Smooth muscle cell of the brain vasculature (primary cell): ENCODE measurements around the gene ITIH4.

Experiments used
- DNase-seq: peaks from one replicate; pipeline ENCODE4 v3.0.0-alpha.2; 2012; ENCODE audit warnings: low read depth, low spot score

ITIH4 gene

DNA sequence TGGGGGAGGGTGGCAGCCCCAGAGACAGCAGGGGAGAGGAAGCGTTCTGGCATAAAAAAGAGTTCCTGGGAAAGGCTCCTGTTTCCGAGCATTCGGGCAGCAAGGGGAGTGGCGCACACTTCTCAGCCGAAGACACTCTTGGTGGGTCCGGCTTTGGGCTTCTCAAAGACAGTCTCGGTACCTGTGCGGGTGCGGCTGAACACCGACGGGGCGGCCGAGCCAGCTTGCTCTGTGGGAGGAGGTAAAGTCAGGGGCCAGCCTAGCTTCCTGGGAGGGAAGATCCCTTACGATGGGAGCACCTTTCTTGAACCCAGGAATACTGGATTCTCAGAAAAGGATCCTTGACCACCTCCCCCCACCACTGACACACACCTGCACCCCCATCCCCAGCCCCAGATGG lies 2.7 kb upstream of the ITIH4 start:
- no peak for DNase-seq

GRCh38 chr3:52831500-52832301 lies 1.2 kb upstream of the ITIH4 start:
- DNase-seq = peak; percentile 56

DNA sequence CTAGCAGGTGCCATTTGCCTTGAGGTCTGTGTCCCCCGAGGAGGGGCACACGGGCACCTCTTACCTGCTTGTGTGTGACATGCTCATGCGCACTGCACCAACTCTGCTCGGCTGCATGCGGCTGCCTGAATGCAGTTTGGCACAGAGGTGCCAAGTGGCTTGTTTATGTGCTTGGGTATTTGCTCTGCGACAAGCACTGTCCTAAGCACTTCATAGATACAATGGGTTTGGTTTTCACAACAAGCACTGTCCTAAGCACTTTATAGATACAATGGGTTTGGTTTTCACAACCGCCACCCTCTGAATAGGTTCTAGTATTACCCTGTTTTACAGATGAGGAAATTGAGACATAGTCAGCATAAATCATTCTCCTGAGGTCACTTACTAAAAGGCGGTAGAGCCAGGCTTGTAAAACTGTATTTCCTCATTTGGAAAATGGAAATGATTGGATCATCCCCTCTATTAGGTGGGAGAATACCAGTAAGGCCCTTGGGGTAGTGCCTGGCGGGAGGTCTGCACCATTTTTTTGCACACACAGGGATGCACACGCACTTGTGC lies 487 bp downstream of the ITIH4 start:
- no peak for DNase-seq

DNA sequence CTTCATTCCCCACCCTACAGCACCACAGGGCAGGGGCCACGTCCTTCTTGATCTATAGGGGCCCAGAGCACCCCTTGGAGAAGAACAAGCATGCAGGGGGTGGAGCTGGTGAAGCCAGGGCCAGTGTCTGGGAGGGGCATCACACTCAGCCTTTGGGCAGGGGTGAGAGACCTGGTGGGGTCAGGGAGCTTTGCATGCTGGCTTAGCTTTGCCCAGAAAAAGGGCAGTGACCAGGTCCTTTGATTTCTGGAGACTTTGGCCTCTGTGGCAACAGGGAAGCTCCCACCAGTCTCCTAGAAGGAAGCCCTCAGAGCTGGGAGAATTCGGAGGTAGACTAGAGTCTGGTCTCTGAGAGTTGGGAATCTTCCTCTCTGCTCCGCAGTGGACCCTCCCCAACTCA lies 990 bp downstream of the ITIH4 start:
- DNase-seq = no peak

GRCh38 chr3:52827866-52828376 lies 2.6 kb downstream of the ITIH4 start:
- DNase-seq = no peak

GRCh38 chr3:52827441-52827840 lies 3.0 kb downstream of the ITIH4 start:
- no peak for DNase-seq

DNA sequence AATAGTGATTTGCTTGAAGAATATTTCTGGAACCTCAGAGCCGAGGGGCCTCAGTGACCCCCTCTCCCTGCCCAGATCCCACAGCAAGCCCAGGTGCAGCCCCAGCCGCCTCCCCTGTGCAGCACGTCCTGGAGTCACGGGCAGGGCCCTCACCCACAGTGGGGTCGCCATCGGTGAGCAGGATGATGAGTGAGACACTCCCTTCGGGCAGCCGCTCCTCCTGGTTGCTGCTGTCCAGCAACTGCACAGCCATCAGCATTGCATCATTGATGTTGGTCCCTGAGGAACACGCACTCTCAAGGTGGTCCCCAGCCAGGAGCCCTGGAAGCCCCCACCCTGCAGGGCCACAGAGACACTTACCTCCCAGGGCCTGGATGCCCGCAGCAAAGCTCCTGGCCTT lies 6.4 kb downstream of the ITIH4 start:
- DNase-seq = no peak

GRCh38 chr3:52822363-52822762 lies 8.1 kb downstream of the ITIH4 start:
- DNase-seq = no peak

- no peak for DNase-seq
Measured at GRCh38 chr3:52820736-52821135, 9.7 kb downstream of the ITIH4 start.

GRCh38 chr3:52819936-52820335 lies 10.5 kb downstream of the ITIH4 start:
- no peak for DNase-seq

- DNase-seq = no peak
Measured at GRCh38 chr3:52817860-52818259, 12.6 kb downstream of the ITIH4 start.

- DNase-seq = no peak
Measured at GRCh38 chr3:52817221-52817620, 13.3 kb downstream of the ITIH4 start.

- no peak for DNase-seq
Measured at GRCh38 chr3:52816654-52817053, 13.8 kb downstream of the ITIH4 start.

- DNase-seq = no peak
Measured at GRCh38 chr3:52816199-52816598, 14.3 kb downstream of the ITIH4 start.

- DNase-seq = no peak
Measured at GRCh38 chr3:52813810-52814209, 16.7 kb downstream of the ITIH4 start.

- no peak for DNase-seq
Measured at GRCh38 chr3:52811452-52812011, 18.9 kb downstream of the ITIH4 start.

DNA sequence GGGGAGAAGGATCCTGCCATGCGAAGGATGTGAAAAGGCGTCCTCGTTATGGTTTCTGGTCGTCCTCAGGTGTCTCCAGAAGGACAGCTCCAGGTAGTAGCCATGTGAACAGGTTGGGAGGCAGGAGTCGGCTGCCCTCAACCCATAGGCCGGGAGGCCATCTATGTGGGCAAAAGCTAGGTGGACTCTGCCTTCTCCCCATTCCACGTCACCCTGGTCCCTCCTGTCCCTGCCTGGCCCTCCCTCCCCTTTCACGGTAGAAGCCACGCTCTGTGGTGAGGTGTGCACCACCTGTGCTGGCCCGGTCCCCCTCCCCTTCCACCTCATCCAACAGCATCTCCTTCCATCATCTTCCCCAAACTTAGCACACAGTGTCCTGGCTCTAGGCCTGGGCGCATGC lies 19.5 kb downstream of the ITIH4 start:
- no peak for DNase-seq

DNA sequence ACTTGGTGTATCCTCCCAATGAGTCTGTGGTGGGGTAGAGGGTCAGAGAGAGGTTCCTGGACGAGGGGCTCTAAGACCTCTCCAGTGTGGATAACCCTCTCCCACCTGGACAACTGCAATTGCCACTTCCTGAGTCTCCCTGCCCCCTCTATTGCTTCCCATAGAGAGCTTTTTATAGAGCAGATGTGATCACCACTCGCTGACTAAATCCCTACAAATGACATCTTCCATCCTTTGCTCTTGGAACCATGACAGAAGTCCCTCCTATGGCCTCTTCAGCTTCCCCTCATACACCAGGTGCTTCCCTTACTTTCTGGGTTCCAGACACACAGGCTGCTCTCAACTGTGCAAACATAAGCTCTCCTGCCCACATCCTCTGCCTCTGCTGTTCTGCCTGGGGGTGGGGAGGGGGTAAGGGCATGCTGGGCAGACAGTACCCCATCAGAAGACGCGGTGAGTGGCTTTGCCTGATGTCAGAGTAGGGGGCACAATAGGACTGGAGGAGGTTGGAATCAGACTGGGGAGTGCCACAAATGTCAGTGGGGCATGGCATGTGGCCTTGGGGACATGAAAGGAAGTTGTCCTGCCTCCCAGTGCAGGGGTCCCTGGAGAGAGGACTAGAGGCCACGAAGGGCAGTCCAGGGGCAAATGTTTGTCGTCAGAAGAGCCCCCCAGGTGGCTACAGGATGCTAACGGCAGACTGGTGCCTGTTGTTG lies 20.7 kb downstream of the ITIH4 start:
- DNase-seq = no peak

GRCh38 chr3:52809149-52809548 lies 21.3 kb downstream of the ITIH4 start:
- DNase-seq = no peak

DNA sequence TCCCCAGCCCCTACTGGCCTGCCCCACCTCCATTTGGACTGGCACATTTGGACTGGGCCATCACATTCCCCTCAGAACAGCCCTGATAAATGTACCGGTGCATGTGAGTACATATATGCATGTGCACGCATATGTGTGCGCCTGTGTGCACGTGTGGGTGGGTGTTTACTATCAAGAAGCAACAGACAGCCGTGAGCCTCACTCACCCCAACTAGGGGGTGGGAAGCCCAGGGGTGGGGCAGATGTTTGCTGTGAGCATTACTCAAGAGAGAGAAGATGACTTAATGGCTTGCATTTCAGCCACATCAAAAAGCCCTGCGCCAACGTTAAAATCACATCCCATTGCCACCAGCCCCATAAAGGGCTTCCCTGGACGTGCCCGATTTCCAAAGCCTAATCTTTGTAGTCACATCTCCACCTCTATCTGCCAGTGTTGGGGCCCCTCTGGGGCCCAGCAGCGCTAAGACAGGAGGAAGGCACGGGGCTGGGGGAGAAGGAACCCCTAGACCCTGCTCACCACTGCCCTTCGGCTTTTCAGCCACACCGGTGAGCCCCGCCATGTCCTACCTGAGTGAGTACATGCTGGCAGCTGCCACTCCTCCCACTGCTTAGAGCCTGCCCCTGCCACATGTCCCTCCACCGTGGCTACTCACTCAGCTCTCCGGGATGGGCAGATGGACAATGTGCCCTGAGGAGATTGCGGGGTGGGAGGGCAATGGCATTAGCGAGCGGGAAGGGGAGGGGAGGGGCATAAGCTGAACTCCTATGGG lies 25.0 kb downstream of the ITIH4 start:
- DNase-seq = no peak

DNA sequence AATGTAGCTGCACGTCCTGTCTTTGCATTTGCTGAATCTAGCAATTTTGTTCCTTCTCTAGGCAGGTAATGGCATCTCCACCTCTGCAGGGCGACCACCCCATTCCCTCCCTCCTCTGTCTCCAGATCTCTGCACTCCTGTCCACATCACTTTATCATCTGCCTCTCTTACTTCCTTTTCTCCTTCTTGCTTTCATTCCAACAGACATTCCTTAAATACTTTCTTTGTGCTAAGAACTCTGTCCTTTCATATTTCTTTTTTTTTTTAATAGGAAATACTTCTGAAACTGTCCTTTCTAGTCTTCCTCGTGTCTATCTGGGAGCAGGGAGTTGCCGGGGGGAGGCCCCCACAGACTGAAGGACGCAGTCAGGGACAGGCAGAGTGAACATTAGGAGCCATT lies 28.6 kb downstream of the ITIH4 start:
- DNase-seq = no peak

GRCh38 chr3:52800079-52800478 lies 30.4 kb downstream of the ITIH4 start:
- no peak for DNase-seq
